GM19328 (cell line): Measurements from ENCODE around the gene HPGD.

Experiments used
- ATAC-seq: cut with Tn5 transposase; IDR thresholded peaks from one replicate; pipeline ENCODE4 v1.9.1; 2021; ENCODE audit warnings: mild to moderate bottlenecking, moderate library complexity; ENCODE audit not compliant: unreplicated experiment

The HPGD gene

DNA sequence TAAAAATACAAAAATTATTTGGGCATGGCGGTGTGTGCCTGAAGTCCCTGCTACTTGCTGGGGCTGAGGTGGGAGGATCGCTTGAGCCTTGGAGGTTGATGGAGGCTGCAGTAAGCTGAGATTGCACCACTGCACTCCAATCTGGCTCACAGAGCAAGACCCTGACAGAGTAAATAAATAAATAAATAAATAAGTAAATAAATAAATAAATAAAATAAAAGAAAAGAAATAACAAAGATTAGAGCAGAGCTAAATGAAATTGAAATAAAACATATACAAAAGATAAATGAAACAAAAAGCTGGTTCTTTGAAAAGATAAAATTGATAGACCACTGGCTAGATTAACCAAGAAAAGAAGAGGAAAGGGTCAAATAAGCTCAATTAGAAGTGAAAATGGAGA, 43.1 kb downstream of the HPGD start:
- ATAC-seq = no peak

DNA sequence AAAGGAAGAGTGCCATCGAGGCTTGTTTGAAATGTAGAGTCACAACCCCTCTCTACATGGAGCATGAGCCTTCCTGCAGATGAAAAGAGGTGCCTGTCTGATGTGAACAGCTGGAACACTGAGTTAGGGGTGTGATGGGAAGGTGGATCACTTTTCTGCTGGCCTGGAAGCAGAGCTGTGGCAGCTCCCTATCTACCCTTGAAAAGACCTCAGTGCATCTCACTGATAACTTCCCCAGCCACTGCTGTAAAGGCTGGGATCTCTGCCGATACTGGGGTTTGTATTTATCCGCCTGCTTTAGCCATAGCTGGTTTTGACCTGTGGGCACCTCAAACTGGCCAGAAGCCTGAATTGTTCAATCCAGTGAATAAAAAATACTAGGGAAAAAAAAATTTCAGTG, 46.8 kb downstream of the HPGD start:
- ATAC-seq = no peak

DNA sequence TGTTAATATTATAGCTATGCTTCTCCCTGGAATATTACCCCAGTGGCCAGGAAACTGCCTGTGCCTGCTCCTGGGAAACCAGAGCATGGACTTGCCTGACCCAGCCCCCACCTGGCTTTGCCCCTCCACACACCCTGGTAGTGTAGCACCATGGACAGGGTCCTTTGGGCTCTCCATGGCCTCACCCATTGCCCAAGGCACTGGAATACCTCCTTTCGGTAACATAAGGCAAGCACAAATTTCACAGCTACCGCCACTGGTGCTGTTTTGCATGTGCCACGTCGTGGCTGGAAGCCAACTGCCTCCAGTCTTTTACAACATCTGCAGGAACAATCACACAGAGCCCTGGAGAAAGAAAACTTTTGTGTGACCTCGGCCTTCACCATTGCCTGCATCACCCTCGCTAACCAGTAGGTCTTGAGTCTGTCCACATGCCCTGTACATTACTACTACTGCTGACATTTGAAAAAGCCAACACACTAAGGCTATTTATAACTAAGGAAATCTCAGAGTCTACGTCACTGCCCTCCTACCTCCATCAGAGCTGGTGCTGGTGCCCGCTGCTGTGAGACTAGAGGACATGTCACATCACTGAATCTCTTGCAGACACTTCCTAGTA, 47.7 kb downstream of the HPGD start:
- no peak for ATAC-seq

DNA sequence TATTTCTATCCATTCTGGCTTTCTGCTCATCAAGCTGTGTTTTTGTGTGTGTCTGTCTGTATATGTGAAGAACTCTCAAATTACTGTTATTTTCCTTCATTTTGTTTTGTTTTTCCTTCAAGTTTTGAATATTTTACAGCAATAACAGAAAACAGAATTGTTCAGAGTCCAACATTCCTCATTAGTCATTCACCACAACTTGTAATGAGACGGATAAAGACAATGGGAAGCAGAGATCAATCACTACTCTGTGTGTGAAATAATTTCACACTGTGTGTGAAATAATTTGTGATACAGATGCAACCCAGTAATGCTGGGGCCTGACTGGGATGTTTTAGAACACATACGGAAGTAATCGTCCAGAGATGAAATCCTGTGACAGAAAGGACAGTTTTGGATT, 55.2 kb downstream of the HPGD start:
- ATAC-seq = no peak

DNA sequence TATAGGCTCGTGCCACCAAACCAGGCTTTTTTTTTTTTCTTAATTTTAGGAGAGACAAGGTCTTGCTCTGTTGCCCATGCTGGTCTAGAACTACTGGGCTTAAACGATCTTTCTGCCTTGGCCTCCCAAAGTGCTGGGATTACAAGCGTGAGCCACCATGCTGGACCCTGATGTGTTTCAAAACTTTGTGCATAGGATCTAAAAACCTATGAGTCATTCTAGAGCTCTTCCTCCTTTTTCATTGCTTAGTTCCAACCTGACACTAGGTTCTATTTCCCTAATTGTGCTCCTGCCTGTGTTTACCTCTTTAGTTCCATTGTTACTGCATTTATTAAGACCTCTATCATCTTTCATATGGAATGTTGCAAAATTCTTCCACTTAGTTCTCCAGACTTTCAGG, 57.3 kb downstream of the HPGD start:
- no peak for ATAC-seq

DNA sequence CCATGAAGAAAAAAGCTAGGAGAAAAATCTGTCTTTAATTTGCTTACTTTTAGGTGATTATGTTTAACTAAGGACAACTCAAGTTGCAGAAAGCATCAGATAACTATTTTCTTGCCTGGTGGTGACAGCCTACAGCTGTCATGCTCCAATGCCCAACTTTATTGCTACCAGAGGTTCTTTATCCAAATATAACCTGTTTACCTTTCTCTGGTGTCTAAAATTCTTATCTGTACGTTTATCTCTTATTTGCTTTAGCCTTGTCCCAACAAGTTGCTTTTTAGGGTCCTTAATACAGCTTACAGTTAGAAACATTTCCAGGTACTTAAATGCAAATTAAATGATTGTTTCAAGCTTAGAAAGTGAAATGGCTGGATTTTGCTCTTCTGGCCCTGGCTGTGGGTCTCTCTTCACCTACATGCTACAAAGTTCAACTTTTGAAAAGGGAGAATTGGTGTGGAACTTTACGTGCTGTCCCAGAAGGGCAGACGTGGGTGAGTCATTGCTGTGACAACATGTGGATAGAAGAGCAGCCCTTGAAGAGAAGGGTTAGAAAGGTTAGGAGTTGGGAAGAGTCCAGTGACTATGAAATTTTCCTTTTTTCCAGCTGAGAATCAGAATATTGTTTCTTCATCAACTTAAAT, 60.7 kb downstream of the HPGD start:
- ATAC-seq = no peak

DNA sequence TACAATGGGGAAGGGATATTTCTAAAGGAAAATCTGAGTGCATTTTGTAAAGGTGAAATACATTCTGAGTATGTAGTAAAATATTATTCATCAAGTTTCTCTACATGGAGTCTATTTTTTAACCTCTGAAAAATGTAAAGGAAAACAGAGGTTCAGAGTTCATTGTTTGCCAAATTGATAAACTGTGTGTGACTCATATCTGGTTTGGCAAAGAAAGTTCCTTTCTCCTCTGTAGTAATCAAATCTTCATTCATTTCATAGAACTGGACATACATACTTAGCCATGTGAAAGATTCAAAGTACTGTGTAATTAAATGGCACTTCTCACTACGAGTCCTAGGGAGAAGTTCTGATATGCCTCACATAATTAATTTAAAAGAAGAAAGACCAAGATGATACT, 61.6 kb downstream of the HPGD start:
- ATAC-seq = no peak

DNA sequence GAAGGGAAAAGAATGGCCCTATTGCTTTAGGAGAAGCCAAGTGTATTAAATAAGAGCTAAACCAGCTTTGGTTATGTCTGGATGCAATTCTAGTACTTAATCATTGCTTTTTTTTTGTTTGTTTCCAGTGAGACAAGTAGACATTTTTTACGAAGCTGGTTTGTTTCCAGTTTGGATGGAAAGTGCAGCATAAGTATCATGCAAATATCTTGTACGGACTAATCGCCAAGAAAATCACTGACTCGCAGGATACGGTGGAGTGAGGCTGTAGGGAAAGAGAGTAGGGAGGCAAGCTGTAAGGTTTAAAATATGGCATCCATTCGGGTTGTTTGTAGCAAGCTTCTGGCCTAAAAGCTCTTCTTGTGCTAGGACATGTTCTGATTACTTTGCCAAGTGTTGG, 64.8 kb downstream of the HPGD start:
- ATAC-seq = no peak

DNA sequence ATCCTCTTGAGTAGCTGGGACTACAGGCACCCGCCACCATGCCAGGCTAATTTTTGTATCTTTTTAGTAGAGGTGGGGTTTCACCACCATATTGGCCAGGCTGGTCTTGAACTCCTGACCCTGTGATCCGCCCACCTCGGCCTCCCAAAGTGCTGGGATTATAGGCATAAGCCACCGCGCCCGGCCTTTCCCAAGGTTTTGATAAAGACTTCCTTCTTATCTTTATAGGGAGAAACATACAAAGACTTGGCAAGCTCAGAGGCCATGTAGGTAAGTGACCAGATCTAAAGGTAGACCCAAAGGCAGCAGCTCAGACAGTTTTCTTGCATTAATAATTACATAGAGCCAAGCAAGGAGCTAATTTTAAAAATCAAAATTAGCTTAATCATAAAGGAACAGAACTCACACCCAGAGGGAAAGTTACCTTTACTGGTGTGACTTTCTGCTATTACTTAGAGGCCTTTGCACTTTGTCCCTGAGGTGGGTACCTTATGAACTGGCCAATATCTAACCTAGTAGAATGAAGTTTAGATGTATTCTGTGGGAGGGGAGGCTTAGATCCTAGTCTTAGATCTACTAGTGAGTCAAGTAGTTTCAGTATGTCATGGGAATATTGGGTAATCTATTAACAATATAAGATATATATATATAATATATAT, 67.3 kb downstream of the HPGD start:
- ATAC-seq = no peak

DNA sequence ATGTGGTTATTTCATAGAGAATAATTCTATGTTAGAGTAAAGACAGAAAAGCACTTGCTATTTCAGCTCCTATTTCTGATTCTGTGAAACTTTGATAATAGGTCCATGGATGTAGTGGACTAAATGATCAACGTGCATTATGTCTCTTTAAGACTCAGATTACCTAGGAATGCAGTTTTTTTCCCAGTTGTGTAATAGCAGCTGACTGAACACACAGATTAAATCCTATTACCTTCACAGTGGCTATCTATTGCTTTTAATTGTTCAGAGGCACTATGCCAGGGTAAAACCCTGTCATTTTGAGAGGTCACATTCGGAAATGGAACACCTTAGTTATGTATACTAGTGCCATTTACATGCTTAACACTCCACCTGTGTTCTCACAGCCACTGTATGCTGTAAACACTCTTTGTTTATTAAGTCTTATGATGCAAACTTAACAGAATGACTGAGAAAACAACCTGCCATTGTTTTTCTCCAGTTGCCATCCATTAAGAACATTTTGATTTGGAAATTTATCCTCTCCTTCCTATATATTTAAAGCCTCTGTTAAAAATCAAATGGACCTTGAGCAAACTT, 70.5 kb downstream of the HPGD start:
- ATAC-seq = no peak

DNA sequence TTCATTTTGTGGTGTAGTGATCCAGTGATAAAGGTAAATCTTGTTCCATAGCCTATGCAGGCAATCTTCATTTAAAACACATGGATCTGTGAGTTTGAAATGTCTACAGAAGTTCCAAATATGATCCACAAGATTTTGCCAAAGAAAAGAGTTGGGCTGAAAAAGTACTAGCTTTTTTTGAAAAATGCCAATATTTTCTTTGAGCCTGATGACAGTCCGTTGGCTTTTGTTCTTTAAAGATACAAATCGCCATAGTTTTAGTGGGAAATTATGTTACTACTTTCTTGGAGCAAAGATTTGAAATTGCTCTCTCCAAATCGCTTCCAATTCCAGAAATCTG, 71.5 kb downstream of the HPGD start:
- ATAC-seq = no peak

DNA sequence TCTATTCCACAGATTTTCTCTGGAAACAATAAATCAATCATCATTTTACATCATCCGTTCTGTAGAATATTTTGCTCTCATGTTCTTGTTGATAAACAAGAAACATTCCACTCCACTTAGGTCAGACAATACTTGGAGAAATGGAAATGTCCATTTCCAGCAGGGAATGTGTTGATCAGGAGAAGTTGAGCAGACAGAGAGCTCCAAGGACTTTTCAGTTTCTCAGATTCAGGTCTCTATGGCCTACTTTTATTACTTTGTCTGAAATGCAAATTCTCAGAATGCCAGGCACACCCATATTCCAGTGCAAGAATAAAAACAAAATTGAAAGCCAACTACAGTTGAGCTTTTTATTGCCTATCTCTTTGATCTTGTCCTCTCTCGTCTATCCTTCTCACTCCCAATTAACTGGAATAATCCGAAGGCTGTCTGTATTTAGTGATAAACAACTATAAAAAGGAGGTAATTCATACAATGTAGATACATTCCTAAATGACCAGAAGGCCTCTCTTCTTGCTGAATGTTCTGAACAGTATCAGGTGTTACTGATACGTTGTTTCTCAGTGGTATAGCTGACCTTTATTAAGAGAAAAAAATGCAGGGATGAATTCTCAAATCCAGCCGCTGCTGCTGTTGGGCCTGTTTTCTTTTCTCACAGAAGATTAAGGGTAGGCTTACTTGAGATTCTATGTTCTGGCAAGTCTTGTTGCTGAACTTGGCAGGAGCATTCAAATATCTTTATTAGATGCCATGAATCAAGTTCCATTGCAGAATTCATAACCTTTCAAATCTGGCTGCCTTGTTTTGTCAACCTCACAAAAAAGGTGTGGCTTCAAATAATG, 72.1 kb downstream of the HPGD start:
- no peak for ATAC-seq

DNA sequence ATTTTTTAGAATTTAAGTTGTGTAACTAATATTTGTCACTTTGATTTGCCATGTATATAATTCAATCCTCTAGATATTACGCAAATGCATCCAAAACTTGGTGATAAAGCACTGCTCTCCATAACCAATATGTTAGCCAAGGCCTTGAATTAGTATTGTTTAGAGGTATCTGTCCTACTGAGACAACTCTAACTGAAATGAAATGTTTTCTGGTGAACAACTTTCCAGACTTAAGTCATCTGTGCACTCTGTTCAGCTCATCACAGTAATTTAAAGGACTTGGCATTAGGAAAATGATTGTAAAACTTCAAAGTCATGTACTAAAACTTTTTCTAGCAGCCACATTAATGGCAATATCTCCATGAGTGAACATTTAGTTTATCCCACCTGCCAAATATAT, 73.1 kb downstream of the HPGD start:
- ATAC-seq = no peak

DNA sequence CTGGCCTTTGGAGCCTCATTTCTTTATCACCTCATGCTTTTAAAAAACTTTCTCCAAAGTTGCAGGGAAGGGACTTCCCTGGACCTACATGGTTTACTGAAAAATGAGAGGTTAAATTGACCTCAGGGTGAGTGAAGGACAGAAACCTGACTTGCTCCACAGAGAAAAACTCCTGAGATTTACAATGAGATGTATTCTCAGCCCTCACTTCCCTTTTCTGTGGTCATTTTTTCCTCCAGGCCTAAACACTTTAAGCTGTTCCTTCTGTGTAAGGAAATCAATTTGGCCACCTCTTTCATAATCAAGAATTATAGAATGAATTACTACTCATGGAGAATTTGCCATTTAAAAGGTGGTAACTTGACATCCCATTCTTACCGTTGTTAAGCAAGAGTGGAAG, 77.9 kb downstream of the HPGD start:
- no peak for ATAC-seq
